IMR-90 (cell line): ENCODE results near the gene WDR54. TPM values are rescaled to one million over a fixed set of nuclear protein-coding genes. Genes with fewer than 3 reads are reported as not detected.

Experiments used
- ATAC-seq: fragments of 200-7000 bp; cut with Tn5 transposase; 2 replicates; pipeline ENCODE4 v1.9.1; 2020; ENCODE audit warnings: low read depth, mild to moderate bottlenecking, moderate library complexity
- BruUV-seq: library from RNA; stranded (reverse); fragments of 400-500 nt; replicated peaks from 2 replicates; lab custom pipeline; 2021; lab: Mats Ljungman, UMichigan
- CTCF ChIA-PET: fragments of 300-600 bp; formaldehyde crosslinking; extraction: SDS; loops from one replicate; lab custom pipeline; 2021; ENCODE audit warnings: antibody characterized with exemption; lab: Yijun Ruan, JAX
- POLR2A ChIA-PET: fragments of 300-600 bp; sonication (Branson Sonifier 250); formaldehyde crosslinking; loops from one replicate; lab custom pipeline; 2022; ENCODE audit warnings: antibody characterized with exemption; ENCODE audit not compliant: unreplicated experiment; lab: Charles Lee
- DNase-seq: peaks from one replicate; pipeline ENCODE4 v3.0.0; 2013
- H2AFZ ChIP-seq: replicated peaks from 2 replicates; pipeline ENCODE3; 2013; ENCODE audit warnings: low read length, mild to moderate bottlenecking; ENCODE audit not compliant: poor library complexity
- H2AK5ac ChIP-seq: 2 replicates; pipeline ENCODE4 v1.6.1; 2013; ENCODE audit warnings: low read depth, low read length, inconsistent platforms
- H2AK9ac ChIP-seq: replicated peaks from 2 replicates; pipeline ENCODE3; 2013; ENCODE audit warnings: mild to moderate bottlenecking, low read depth, low read length, moderate library complexity; ENCODE audit not compliant: poor library complexity
- H2BK120ac ChIP-seq: 2 replicates; pipeline ENCODE4 v1.6.1; 2013; ENCODE audit warnings: low read depth, low read length, inconsistent platforms
- H2BK15ac ChIP-seq: 3 replicates; pipeline ENCODE4 v1.6.1; 2013; ENCODE audit warnings: low read depth, low read length, inconsistent platforms
- H2BK20ac ChIP-seq: 2 replicates; pipeline ENCODE4 v1.6.1; 2013; ENCODE audit warnings: low read depth, mild to moderate bottlenecking, inconsistent platforms, low read length, moderate library complexity
- H2BK5ac ChIP-seq: 2 replicates; pipeline ENCODE4 v1.6.1; 2013; ENCODE audit warnings: mild to moderate bottlenecking, low read depth, low read length, inconsistent platforms; ENCODE audit not compliant: poor library complexity, severe bottlenecking
- H3K14ac ChIP-seq: replicated peaks from 2 replicates; pipeline ENCODE4 v1.6.1; 2013; ENCODE audit warnings: low read depth, low read length, inconsistent platforms
- H3K18ac ChIP-seq: 2 replicates; pipeline ENCODE4 v1.6.1; 2013; ENCODE audit warnings: low read depth, low read length, control low read depth
- H3K23ac ChIP-seq: 2 replicates; pipeline ENCODE4 v1.6.1; 2013; ENCODE audit warnings: low read depth, low read length, inconsistent platforms
- H3K27ac ChIP-seq: 2 replicates; pipeline ENCODE4 v1.5.1; 2013; ENCODE audit warnings: mild to moderate bottlenecking, control low read depth, low read length; ENCODE audit not compliant: insufficient read depth
- H3K27me3 ChIP-seq: 2 replicates; pipeline ENCODE4 v1.6.1; 2013; ENCODE audit warnings: low read length; ENCODE audit not compliant: control insufficient read depth, insufficient read depth
- H3K36me3 ChIP-seq: 2 replicates; pipeline ENCODE4 v1.6.1; 2013; ENCODE audit warnings: low read length, mixed read lengths; ENCODE audit not compliant: control insufficient read depth, insufficient read depth
- H3K4ac ChIP-seq: 2 replicates; pipeline ENCODE4 v1.6.1; 2013; ENCODE audit warnings: low read depth, low read length, inconsistent platforms
- H3K4me1 ChIP-seq: 2 replicates; pipeline ENCODE4 v1.6.1; 2013; ENCODE audit warnings: low read length, mixed read lengths; ENCODE audit not compliant: control insufficient read depth, insufficient read depth
- H3K4me2 ChIP-seq: 2 replicates; pipeline ENCODE4 v1.6.1; 2013; ENCODE audit warnings: low read depth, mild to moderate bottlenecking, control low read depth, low read length, moderate library complexity
- H3K4me3 ChIP-seq: 2 replicates; pipeline ENCODE4 v1.5.1; 2013; ENCODE audit warnings: low read depth, mild to moderate bottlenecking, control low read depth, low read length, moderate library complexity; ENCODE audit not compliant: insufficient read depth
- H3K56ac ChIP-seq: 2 replicates; pipeline ENCODE4 v1.6.1; 2013; ENCODE audit warnings: low read length, inconsistent platforms; ENCODE audit not compliant: insufficient read depth; ENCODE audit errors: extremely low read depth
- H3K79me1 ChIP-seq, 2 experiments: 2 replicates each; pipeline ENCODE4 v1.6.1; 2013; ENCODE audit warnings: low read length in 2 of 2, inconsistent platforms in 1 of 2, low read depth in 1 of 2
- H3K9ac ChIP-seq: 2 replicates; pipeline ENCODE4 v1.6.1; 2013; ENCODE audit warnings: low read depth, low read length, control low read depth
- H3K9me1 ChIP-seq: 2 replicates; pipeline ENCODE4 v1.6.1; 2013; ENCODE audit warnings: low read length, inconsistent platforms; ENCODE audit not compliant: insufficient read depth
- H3K9me3 ChIP-seq: 2 replicates; pipeline ENCODE4 v1.6.1; 2013; ENCODE audit warnings: low read length; ENCODE audit not compliant: control insufficient read depth, insufficient read depth
- H4K20me1 ChIP-seq: 2 replicates; pipeline ENCODE4 v1.6.1; 2013; ENCODE audit warnings: low read length, inconsistent platforms; ENCODE audit not compliant: insufficient read depth
- H4K5ac ChIP-seq: 2 replicates; pipeline ENCODE4 v1.6.1; 2013; ENCODE audit warnings: mild to moderate bottlenecking, low read depth, low read length, control low read depth
- H4K8ac ChIP-seq, 2 experiments: 2 replicates each; pipeline ENCODE4 v1.6.1; 2013; ENCODE audit warnings: low read depth in 2 of 2, low read length in 2 of 2, control low read depth in 1 of 2, inconsistent platforms in 1 of 2
- H4K91ac ChIP-seq: 2 replicates; pipeline ENCODE4 v1.6.1; 2013; ENCODE audit warnings: low read depth, low read length, inconsistent platforms; ENCODE audit not compliant: insufficient read depth
- CEBPB ChIP-seq: IDR thresholded peaks from 2 replicates; pipeline ENCODE4 v1.6.1; 2012; ENCODE audit warnings: low read depth, low read length, improper control_type of control experiment
- CHD1 ChIP-seq: IDR thresholded peaks from 2 replicates; pipeline ENCODE4 v1.6.1; 2012; ENCODE audit warnings: low read depth, low read length, improper control_type of control experiment
- CTCF ChIP-seq: conservative IDR thresholded peaks from 2 replicates; pipeline ENCODE4 v1.5.1; 2012; ENCODE audit warnings: mild to moderate bottlenecking, low read depth, low read length, improper control_type of control experiment
- ELK1 ChIP-seq: fragments of 150-350 bp; IDR thresholded peaks from 2 replicates; pipeline ENCODE4 v1.6.1; 2016; ENCODE audit warnings: low read depth, mild to moderate bottlenecking, low read length, moderate library complexity, borderline replicate concordance
- MAFK ChIP-seq: IDR thresholded peaks from 2 replicates; pipeline ENCODE4 v1.6.1; 2012; ENCODE audit warnings: low read depth, low read length, improper control_type of control experiment
- MAZ ChIP-seq: IDR thresholded peaks from 2 replicates; pipeline ENCODE4 v1.6.1; 2012; ENCODE audit warnings: low read depth, mild to moderate bottlenecking, low read length, improper control_type of control experiment, moderate library complexity, borderline replicate concordance
- POLR2A ChIP-seq: IDR thresholded peaks from 2 replicates; pipeline ENCODE4 v1.6.1; 2012; ENCODE audit warnings: mild to moderate bottlenecking, low read depth, low read length
- RCOR1 ChIP-seq: IDR thresholded peaks from 2 replicates; pipeline ENCODE4 v1.6.1; 2012; ENCODE audit warnings: mild to moderate bottlenecking, low read length, improper control_type of control experiment; ENCODE audit not compliant: insufficient replicate concordance
- SMC3 ChIP-seq: fragments of 150-350 bp; IDR thresholded peaks from 2 replicates; pipeline ENCODE4 v1.6.1; 2016; ENCODE audit warnings: low read depth, mild to moderate bottlenecking, antibody characterized with exemption, low read length, moderate library complexity
- WGBS, 2 experiments: methylation state at CpG; one replicate each; pipeline versions ENCODE4 v1.1.5 to v1.1.7; 2013; ENCODE audit warnings: missing lambda C conversion rate in 2 of 2; ENCODE audit not compliant: insufficient read length in 1 of 2; ENCODE audit errors: extremely low coverage in 2 of 2; 5-methylcytosine and 5-hydroxymethylcytosine counted together
- dilution Hi-C: fragments of 300-500 bp; cut with HindIII; formaldehyde crosslinking; loops from one replicate; pipeline ENCODE4 v1.14.3; 2018; ENCODE audit warnings: low sequenced_read_pairs; ENCODE audit not compliant: unreplicated experiment
- in situ Hi-C: fragments of 300-500 bp; cut with MboI; formaldehyde crosslinking; loops from 3 replicates; pipeline ENCODE4 v1.14.3; 2019; ENCODE audit warnings: low sequenced_read_pairs, inconsistent platforms, mixed read lengths
- intact Hi-C: fragments of 100-400 bp; cut with micrococcal nuclease; formaldehyde crosslinking; loops from 2 replicates; pipeline ENCODE4 v1.10.0; 2022
- polyA plus RNA-seq, 3 experiments: library from polyadenylated mRNA; depleted of rRNA; stranded (reverse); fragments of >200 nt; gene quantifications; 2 replicates each; pipeline ENCODE4 v1.2.3, GENCODE V29; 2012; ENCODE audit warnings: low replicate concordance in 1 of 3
- total RNA-seq: library from RNA; depleted of rRNA; stranded (reverse); fragments of >200 nt; gene quantifications from 2 replicates; pipeline ENCODE4 v1.2.3, GENCODE V29; 2012

Gene WDR54
- total and polyA plus RNA-seq, 2 of the 4 experiments (the other 2 are of a cell fraction), result 47.9 to 57.2 TPM

- Histone ChIP-seq H3K9me3 (no peaks in the 10 kb centered on the region), H3K9me1 (peaks cover 25% of the 10 kb centered on the region), H3K4ac (peak overlapping the region; percentile 32), H3K27me3 (peaks cover 4% of the 10 kb centered on the region), H3K36me3 (no peaks in the 10 kb centered on the region), H3K4me1 (peaks cover 5% of the 10 kb centered on the region), H2BK20ac (no peak overlapping the region), H4K91ac (peak overlapping the region; percentile 43; the same call in 1 of the 2 replicates), H4K20me1 (peaks cover 23% of the 10 kb centered on the region), H3K18ac (no peak overlapping the region), H3K56ac (no peak overlapping the region), H2AFZ (peak overlapping the region; percentile 84), H3K79me1 (peaks cover 15 to 40% of the 10 kb centered on the region in 2 experiments; a peak in 3 of 4 replicates), H2AK5ac (no peak overlapping the region; the same call in 1 of the 2 replicates), H3K4me2 (no peak overlapping the region), H3K9ac (peak overlapping the region; percentile 35; the same call in 1 of the 2 replicates), H2AK9ac (no peak overlapping the region), H2BK120ac (no peak overlapping the region), H2BK15ac (no peak overlapping the region), H4K8ac (peak overlapping the region; percentile 61 to 96; a peak in 3 of 4 replicates), H3K27ac (no peak overlapping the region), H3K14ac (no peak overlapping the region), H3K23ac (no peak overlapping the region), H3K4me3 (no peak overlapping the region), H2BK5ac (no peak overlapping the region), H4K5ac (peak overlapping the region; percentile 73)
- no peak for ATAC-seq
- intact Hi-C loops (loop anchor here (5.0 to 10.0 kb wide), 2 partner anchors 60 to 468 kb away; partner anchors contain the start of gene DGUOK), dilution Hi-C loops (no loop called here), in situ Hi-C loops (no loop called here)
- BruUV-seq, result no TSS peak
- DNase-seq, result no peak
- WGBS, 2 experiments, result 62% methylated on average over 9 of the region's 13 CpGs; no CpG with 5 or more reads in 1 of the 2 experiments
- TF ChIP-seq CHD1 (no peak), CTCF (no peak), MAFK (no peak), SMC3 (no peak), MAZ (no peak), ELK1 (no peak), CEBPB (no peak), POLR2A (no peak), RCOR1 (no peak)
- ChIA-PET CTCF (interaction anchor here (0.9 to 1.4 kb wide), 3 partner anchors 9 to 68 kb away, joined by 3 to 4 read pairs (median 3); no protein-coding TSS in a partner anchor), POLR2A (interaction anchor here (0.6 kb wide), 1 partner anchor 17 kb away, joined by 5 read pairs; no protein-coding TSS in a partner anchor)
Measured at GRCh38 chr2:74392449-74392743, 29.1 kb upstream of the WDR54 start.
